SU-DHL-6 (cell line): ENCODE measurements around the gene CAP2.

ENCODE experiments used
- H2AFZ ChIP-seq: fragments of 200-600 bp; sonication (generic); 2 replicates; pipeline ENCODE4 v1.6.1; 2014; ENCODE audit warnings: low read depth, mild to moderate bottlenecking, moderate library complexity, mixed read lengths, antibody characterized with exemption, low read length; ENCODE audit not compliant: severe bottlenecking
- H3F3A ChIP-seq: fragments of 200-600 bp; shearing (Covaris generic); 2 replicates; pipeline ENCODE4 v1.6.0; 2016; ENCODE audit warnings: antibody characterized with exemption, mild to moderate bottlenecking; ENCODE audit not compliant: insufficient read depth
- H3K27ac ChIP-seq: fragments of 200-600 bp; sonication (generic); 2 replicates; pipeline ENCODE4 v1.5.1; 2016; ENCODE audit warnings: low read depth, mild to moderate bottlenecking, low read length, moderate library complexity, mixed read lengths
- H3K27me3 ChIP-seq: fragments of 200-600 bp; sonication (generic), shearing (Covaris generic); 2 replicates; pipeline ENCODE4 v1.6.0; 2014; ENCODE audit warnings: mild to moderate bottlenecking, low read length
- H3K36me3 ChIP-seq: fragments of 200-600 bp; sonication (generic); 2 replicates; pipeline ENCODE4 v1.6.1; 2014; ENCODE audit warnings: mild to moderate bottlenecking, low read length, mixed read lengths
- H3K4me2 ChIP-seq: fragments of 300-600, 200-600 bp; shearing (Covaris generic), sonication (generic); 2 replicates; pipeline ENCODE4 v1.6.0; 2014; ENCODE audit warnings: low read length, low read depth, mild to moderate bottlenecking; ENCODE audit not compliant: poor library complexity, severe bottlenecking
- H3K4me3 ChIP-seq: fragments of 200-600 bp; sonication (generic); 2 replicates; pipeline ENCODE4 v1.5.1; 2014; ENCODE audit warnings: antibody characterized with exemption, low read length, mild to moderate bottlenecking, mixed read lengths; ENCODE audit not compliant: insufficient read depth, poor library complexity, severe bottlenecking
- H3K79me2 ChIP-seq: fragments of 200-600 bp; sonication (generic); 2 replicates; pipeline ENCODE4 v1.6.1; 2014; ENCODE audit warnings: mild to moderate bottlenecking, low read length, moderate library complexity; ENCODE audit not compliant: insufficient read depth
- H3K9ac ChIP-seq: fragments of 200-600 bp; sonication (generic); 2 replicates; pipeline ENCODE4 v1.7.0; 2014; ENCODE audit warnings: mild to moderate bottlenecking, low read length
- H3K9me2 ChIP-seq: fragments of 200-600 bp; sonication (generic); replicated peaks from 2 replicates; pipeline ENCODE4 v1.6.1; 2014; ENCODE audit warnings: low read length; ENCODE audit not compliant: insufficient read depth
- H3K9me3 ChIP-seq: fragments of 200-600 bp; sonication (generic); 2 replicates; pipeline ENCODE4 v1.6.1; 2014; ENCODE audit warnings: low read length, mixed read lengths; ENCODE audit not compliant: insufficient read depth
- H4K20me1 ChIP-seq: fragments of 200-600 bp; sonication (generic); 2 replicates; pipeline ENCODE4 v1.6.1; 2014; ENCODE audit warnings: low read depth, mild to moderate bottlenecking, antibody characterized with exemption, low read length, moderate library complexity, mixed read lengths
- CTCF ChIP-seq: fragments of 200-600 bp; sonication (generic); IDR thresholded peaks from one replicate; pipeline ENCODE4 v1.5.1; 2017; ENCODE audit warnings: antibody characterized with exemption, mild to moderate bottlenecking, low read length, moderate library complexity; ENCODE audit not compliant: insufficient read depth, poor library complexity, severe bottlenecking
- EZH2phosphoT487 ChIP-seq: fragments of 200-600 bp; sonication (generic), shearing (Covaris generic); conservative IDR thresholded peaks from 2 replicates; pipeline ENCODE4 v1.6.1; 2018; ENCODE audit warnings: mild to moderate bottlenecking, antibody characterized with exemption, low read length, moderate library complexity, mixed read lengths

Gene CAP2

GRCh38 chr6:17390276-17390675 lies 3.1 kb upstream of the CAP2 start:
- no peaks in the 10 kb centered on the region for H3K36me3 ChIP-seq
- H3K9me2 ChIP-seq: no peaks in the 10 kb centered on the region
- no peak overlapping the region for H3K9ac ChIP-seq
- H3K79me2 ChIP-seq: no peaks in the 10 kb centered on the region
- H4K20me1 ChIP-seq: no peaks in the 10 kb centered on the region
- H2AFZ ChIP-seq: no peak overlapping the region
- H3K4me3 ChIP-seq: no peak overlapping the region
- H3K4me2 ChIP-seq: no peak overlapping the region
- H3K9me3 ChIP-seq: no peaks in the 10 kb centered on the region
- no peaks in the 10 kb centered on the region for H3F3A ChIP-seq
- no peak for TF ChIP-seq EZH2phosphoT487
- H3K27ac ChIP-seq: no peak overlapping the region
- 0 out of 2 replicates have a peak, but pooled peaks cover 6% of the 10 kb centered on the region for H3K27me3 ChIP-seq

- Histone ChIP-seq H3K4me2 (no peak overlapping the region), H3K79me2 (no peaks in the 10 kb centered on the region), H3K27me3 (0 out of 2 replicates have a peak, but pooled peaks cover 6% of the 10 kb centered on the region), H3K9ac (no peak overlapping the region), H4K20me1 (no peaks in the 10 kb centered on the region), H3K36me3 (no peaks in the 10 kb centered on the region), H3K27ac (no peak overlapping the region), H3K9me3 (no peaks in the 10 kb centered on the region), H3K9me2 (no peaks in the 10 kb centered on the region), H2AFZ (no peak overlapping the region), H3F3A (no peaks in the 10 kb centered on the region), H3K4me3 (no peak overlapping the region)
- no peak for TF ChIP-seq EZH2phosphoT487
- TF ChIP-seq CTCF: no peak
These were observed 1.4 kb upstream of the CAP2 start for GRCh38 chr6:17391976-17392375.

- Histone ChIP-seq H3K4me2 (no peak overlapping the region), H3K36me3 (no peaks in the 10 kb centered on the region), H3K27me3 (0 out of 2 replicates have a peak, but pooled peaks cover 6% of the 10 kb centered on the region), H3K27ac (no peak overlapping the region), H3K9me3 (no peaks in the 10 kb centered on the region), H3K79me2 (no peaks in the 10 kb centered on the region), H3K9me2 (no peaks in the 10 kb centered on the region), H3F3A (no peaks in the 10 kb centered on the region), H4K20me1 (no peaks in the 10 kb centered on the region), H3K9ac (no peak overlapping the region), H2AFZ (no peak overlapping the region), H3K4me3 (no peak overlapping the region)
- TF ChIP-seq EZH2phosphoT487: no peak
- no peak for TF ChIP-seq CTCF
These were observed 667 bp downstream of the CAP2 start for GRCh38 chr6:17393892-17394631.

DNA sequence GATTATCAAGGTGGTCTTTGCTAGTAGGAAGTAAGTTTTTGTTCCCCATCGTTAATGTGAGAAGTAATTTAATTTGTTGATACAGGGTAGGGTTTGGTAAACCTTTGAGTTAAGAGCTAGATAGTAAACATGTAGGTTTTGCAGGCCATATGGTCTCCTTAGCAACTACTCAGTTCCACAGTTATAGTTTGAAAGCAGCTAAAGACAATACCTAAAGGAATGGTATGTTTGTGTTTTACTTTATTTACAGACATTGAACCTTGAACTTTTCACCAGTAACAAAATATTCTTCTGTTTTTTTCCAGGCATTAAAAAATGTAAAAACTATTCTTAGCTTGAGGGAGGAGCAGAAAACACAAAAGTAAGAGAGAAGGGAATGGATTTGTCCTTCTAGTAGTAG lies 1.7 kb downstream of the CAP2 start:
- H3K36me3 ChIP-seq: no peaks in the 10 kb centered on the region
- H4K20me1 ChIP-seq: no peaks in the 10 kb centered on the region
- H2AFZ ChIP-seq: no peak overlapping the region
- no peak overlapping the region for H3K4me3 ChIP-seq
- H3K9me3 ChIP-seq: no peaks in the 10 kb centered on the region
- H3K27ac ChIP-seq: no peak overlapping the region
- H3K27me3 ChIP-seq: 0 out of 2 replicates have a peak, but pooled peaks cover 6% of the 10 kb centered on the region
- no peaks in the 10 kb centered on the region for H3K9me2 ChIP-seq
- TF ChIP-seq CTCF (no peak), EZH2phosphoT487 (no peak)
- H3K79me2 ChIP-seq: no peaks in the 10 kb centered on the region
- no peak overlapping the region for H3K4me2 ChIP-seq
- H3F3A ChIP-seq: no peaks in the 10 kb centered on the region
- H3K9ac ChIP-seq: no peak overlapping the region
